ENCODE data around the gene WNT7A.
A peak's percentile ranks its signal among the peaks of the same experiment; 100 is the strongest.
"Not testable (repeated sequence)": the region's sequence is repeated elsewhere in the genome, so short reads cannot be mapped to it uniquely, and the experiment has no call there.

Gene WNT7A

GRCh38 chr3:13866041-13866965, 13.6 kb downstream of the WNT7A start:
- peak overlapping the region; percentile 34 to 48 for H3K4me3 Mint-ChIP-seq
- peaks cover 2% of the 10 kb centered on the region for H3K36me3 Mint-ChIP-seq (ENCODE audit: insufficient read depth)
- H3K4me1 Mint-ChIP-seq (ENCODE audit: low read depth in 2 of 2) = peaks cover 14 to 22% of the 10 kb centered on the region in 2 donors
- H3K27ac Mint-ChIP-seq = peak overlapping the region; percentile 44 to 63
- H3K9me3 Mint-ChIP-seq = peaks cover 0 to under 1% of the 10 kb centered on the region in 2 donors
- DNase-seq (peak in 2 of 3 experiments; percentile 11 to 16), ATAC-seq (replicated peaks) (peak; percentile 79)
- H3K27me3 Mint-ChIP-seq = peaks cover 27 to 35% of the 10 kb centered on the region in 2 donors

DNA sequence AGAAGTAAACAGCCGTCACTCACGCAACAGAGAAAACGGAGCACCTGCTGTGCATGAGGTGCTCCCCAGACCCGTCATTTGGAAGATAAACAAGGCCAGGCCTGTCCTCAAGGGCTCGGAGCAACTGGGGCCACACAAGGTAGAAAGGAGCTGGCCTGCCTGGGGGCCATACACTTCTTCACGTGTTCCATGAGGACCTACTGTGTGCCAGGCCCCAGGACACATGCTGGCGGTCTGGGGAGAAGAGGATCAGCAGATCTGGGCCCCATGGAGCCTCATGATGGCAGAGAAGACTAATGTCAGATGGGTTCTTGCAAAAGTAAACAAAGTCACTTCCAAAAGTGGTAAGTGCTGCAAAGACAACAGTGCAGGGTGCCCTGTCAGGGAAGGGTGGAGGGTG, 14.3 kb downstream of the WNT7A start:
- H3K27me3 Mint-ChIP-seq = peaks cover 34 to 42% of the 10 kb centered on the region in 2 donors
- peak overlapping the region; percentile 44 to 63 for H3K27ac Mint-ChIP-seq
- DNase-seq (no peak), ATAC-seq (replicated peaks) (no peak)
- H3K4me1 Mint-ChIP-seq (ENCODE audit: low read depth in 2 of 2) = peaks cover 14 to 22% of the 10 kb centered on the region in 2 donors
- peak overlapping the region in 1 of 2 donors; percentile 34 for H3K4me3 Mint-ChIP-seq
- no peaks in the 10 kb centered on the region for H3K9me3 Mint-ChIP-seq
- H3K36me3 Mint-ChIP-seq (ENCODE audit: insufficient read depth) = peaks cover 2% of the 10 kb centered on the region

- H3K27me3 Mint-ChIP-seq = peaks cover 35 to 45% of the 10 kb centered on the region in 2 donors
- peak overlapping the region in 1 of 2 donors; percentile 34 for H3K4me3 Mint-ChIP-seq
- H3K9me3 Mint-ChIP-seq = no peaks in the 10 kb centered on the region
- no peak for ATAC-seq (replicated peaks)
- peaks cover 2% of the 10 kb centered on the region for H3K36me3 Mint-ChIP-seq (ENCODE audit: insufficient read depth)
- DNase-seq = no peak
- H3K27ac Mint-ChIP-seq = peak overlapping the region in 1 of 2 donors; percentile 44
- peaks cover 14 to 22% of the 10 kb centered on the region in 2 donors for H3K4me1 Mint-ChIP-seq (ENCODE audit: low read depth in 2 of 2)
Observed at GRCh38 chr3:13865106-13865505, 14.8 kb downstream of the WNT7A start.

DNA sequence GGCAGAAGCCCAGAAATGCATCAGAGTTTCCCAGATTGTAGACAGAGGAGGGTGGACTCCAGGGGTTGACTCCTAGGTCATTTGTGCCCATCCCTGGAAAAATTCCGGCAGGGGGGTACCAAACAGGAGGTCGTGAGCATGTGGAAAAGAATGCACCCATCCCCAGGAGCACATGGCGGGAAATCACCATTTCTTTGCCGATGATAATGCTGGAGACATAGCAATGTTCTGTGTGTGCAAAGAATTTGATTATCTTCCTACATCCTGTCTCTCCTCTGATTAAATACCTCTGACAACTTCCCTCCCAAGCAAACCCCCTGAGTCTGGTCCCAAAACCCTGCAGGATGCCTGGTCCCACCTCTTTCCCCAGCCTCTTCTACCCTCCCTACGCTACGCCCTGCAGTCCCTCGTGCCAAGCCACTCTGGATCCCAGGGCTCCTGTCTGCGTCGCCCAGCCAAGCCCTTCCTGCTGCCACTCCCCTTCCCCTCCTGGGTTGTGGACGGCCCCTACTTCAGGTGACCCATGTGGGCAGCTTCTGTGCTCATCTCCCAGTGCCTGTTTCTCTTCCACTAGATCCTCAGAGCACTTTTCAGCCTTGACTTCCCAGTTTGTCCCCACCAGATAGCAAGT, 15.8 kb downstream of the WNT7A start:
- Mint-ChIP-seq H3K4me1 (ENCODE audit: low read depth in 2 of 2) (peaks cover 10 to 22% of the 10 kb centered on the region in 2 donors), H3K36me3 (ENCODE audit: insufficient read depth) (peaks cover 5% of the 10 kb centered on the region), H3K27ac (peak overlapping the region in 1 of 2 donors; percentile 44), H3K9me3 (no peaks in the 10 kb centered on the region), H3K27me3 (peaks cover 35 to 54% of the 10 kb centered on the region in 2 donors), H3K4me3 (no peak overlapping the region)
- ATAC-seq (replicated peaks) (no peak), DNase-seq (no peak)

DNA sequence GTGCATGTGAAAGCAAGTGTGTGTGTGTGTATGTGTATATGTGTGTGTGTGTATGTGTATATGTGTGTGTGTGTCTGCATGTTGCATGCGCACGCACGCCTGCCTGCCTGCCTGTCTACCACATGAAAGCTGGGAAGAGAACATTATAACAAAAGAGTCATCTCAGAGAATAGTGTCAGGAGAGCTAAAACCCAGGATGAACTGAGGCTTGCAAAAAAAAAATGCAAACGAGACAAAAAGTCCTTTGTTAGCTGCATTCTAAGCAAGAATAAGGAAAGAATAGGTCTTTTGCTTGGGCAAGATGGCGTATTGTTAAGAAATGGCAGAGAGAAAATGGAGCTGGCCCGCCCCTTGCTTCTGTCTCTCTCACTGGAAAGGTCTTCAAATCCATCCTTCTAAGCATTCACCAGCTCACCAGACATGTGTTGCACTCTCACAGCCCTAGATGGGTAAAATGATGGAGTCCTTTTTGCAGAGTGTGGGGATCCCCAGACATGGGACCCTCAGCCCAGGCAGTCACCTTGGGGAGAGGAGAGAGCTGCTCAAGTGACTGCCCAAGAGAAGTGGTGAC, 16.4 kb downstream of the WNT7A start:
- Mint-ChIP-seq H3K36me3 (ENCODE audit: insufficient read depth) (peaks cover 5% of the 10 kb centered on the region), H3K27ac (no peak overlapping the region), H3K4me3 (no peak overlapping the region), H3K4me1 (ENCODE audit: low read depth in 2 of 2) (peaks cover 10 to 22% of the 10 kb centered on the region in 2 donors), H3K27me3 (peaks cover 35 to 60% of the 10 kb centered on the region in 2 donors), H3K9me3 (no peaks in the 10 kb centered on the region)
- ATAC-seq (replicated peaks) = no peak
- no peak for DNase-seq

GRCh38 chr3:13861461-13861860, 18.4 kb downstream of the WNT7A start:
- Mint-ChIP-seq H3K4me3 (no peak overlapping the region), H3K27ac (no peak overlapping the region), H3K36me3 (ENCODE audit: insufficient read depth) (peaks cover 2% of the 10 kb centered on the region), H3K9me3 (no peaks in the 10 kb centered on the region), H3K4me1 (ENCODE audit: low read depth in 2 of 2) (peaks cover 6 to 13% of the 10 kb centered on the region in 2 donors), H3K27me3 (peaks cover 52 to 78% of the 10 kb centered on the region in 2 donors)
- no peak for DNase-seq
- ATAC-seq (replicated peaks) = no peak

DNA sequence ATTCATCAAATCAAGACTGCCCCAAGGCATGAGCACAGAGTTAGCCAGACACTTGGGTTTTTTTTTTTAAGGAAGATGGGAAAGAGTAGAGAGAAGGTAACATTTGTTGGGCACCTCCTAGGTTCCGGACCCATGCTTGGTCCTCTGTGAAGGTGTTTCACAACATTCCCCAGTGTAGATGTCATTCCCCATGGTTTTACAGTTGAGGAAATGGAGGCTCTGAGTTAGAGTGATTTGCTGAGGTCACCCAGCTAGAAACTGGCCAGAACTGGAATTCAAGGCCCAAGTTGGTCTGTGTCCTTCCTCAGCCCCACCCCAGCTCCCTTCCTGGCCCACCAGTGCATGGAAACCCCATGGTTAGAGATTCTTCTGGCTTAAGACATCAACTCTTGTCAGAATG, 19.9 kb downstream of the WNT7A start:
- H3K9me3 Mint-ChIP-seq = no peaks in the 10 kb centered on the region
- H3K4me1 Mint-ChIP-seq (ENCODE audit: low read depth in 2 of 2) = no peaks in the 10 kb centered on the region
- no peak for ATAC-seq (replicated peaks)
- no peak overlapping the region for H3K27ac Mint-ChIP-seq
- no peak overlapping the region for H3K4me3 Mint-ChIP-seq
- peaks cover 2% of the 10 kb centered on the region for H3K36me3 Mint-ChIP-seq (ENCODE audit: insufficient read depth)
- DNase-seq = no peak
- peaks cover 54 to 92% of the 10 kb centered on the region in 2 donors for H3K27me3 Mint-ChIP-seq

DNA sequence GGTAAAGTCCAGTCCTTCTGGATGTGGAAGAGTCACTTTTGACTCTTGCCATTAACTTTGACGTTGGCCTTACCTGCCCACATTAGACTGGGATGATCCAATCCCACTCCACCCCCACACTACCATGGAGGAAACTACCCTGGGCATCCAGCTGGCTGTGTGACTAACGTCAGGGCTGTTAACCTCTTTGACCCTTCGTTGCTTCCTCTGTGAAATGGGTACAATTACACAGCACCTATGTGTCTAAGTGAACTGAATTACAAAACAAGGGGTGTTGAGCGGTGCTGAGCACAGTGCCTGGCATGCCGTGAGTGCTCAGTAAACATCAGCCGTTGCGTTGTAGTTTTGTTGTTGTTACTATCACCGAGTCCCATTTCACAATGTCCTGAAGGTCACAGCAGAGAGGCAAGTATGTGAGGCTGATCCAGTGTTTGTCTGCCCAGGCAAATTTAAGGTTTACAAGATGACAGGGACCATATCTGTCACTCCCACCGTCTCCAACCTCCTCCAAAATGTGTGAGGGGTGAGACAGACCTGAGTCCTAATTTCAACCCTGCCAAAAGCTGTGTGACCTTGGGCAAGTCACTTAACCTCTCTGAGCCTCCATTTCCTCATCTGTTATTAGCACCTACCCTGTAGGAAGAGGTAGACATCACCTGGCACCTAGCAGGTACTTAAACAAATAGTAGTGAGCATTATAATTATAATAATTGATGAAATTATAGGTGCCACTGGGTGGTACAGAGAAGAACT, 20.9 kb downstream of the WNT7A start:
- H3K9me3 Mint-ChIP-seq = no peaks in the 10 kb centered on the region
- H3K27me3 Mint-ChIP-seq = peaks cover 54 to 86% of the 10 kb centered on the region in 2 donors
- peaks cover 2% of the 10 kb centered on the region for H3K36me3 Mint-ChIP-seq (ENCODE audit: insufficient read depth)
- H3K27ac Mint-ChIP-seq = no peak overlapping the region
- ATAC-seq (replicated peaks) (no peak), DNase-seq (no peak)
- no peak overlapping the region for H3K4me3 Mint-ChIP-seq
- no peaks in the 10 kb centered on the region for H3K4me1 Mint-ChIP-seq (ENCODE audit: low read depth in 2 of 2)

GRCh38 chr3:13857702-13858380, 22.0 kb downstream of the WNT7A start:
- Mint-ChIP-seq H3K27me3 (peaks cover 55 to 86% of the 10 kb centered on the region in 2 donors), H3K4me1 (ENCODE audit: low read depth in 2 of 2) (peaks cover 0 to 2% of the 10 kb centered on the region in 2 donors), H3K36me3 (ENCODE audit: insufficient read depth) (peaks cover 2% of the 10 kb centered on the region), H3K4me3 (no peak overlapping the region), H3K9me3 (no peaks in the 10 kb centered on the region), H3K27ac (no peak overlapping the region)
- ATAC-seq (replicated peaks) (no peak), DNase-seq (no peak)

GRCh38 chr3:13856628-13857027, 23.2 kb downstream of the WNT7A start:
- H3K4me1 Mint-ChIP-seq (ENCODE audit: low read depth in 2 of 2); H3K36me3 Mint-ChIP-seq (ENCODE audit: insufficient read depth); H3K9me3 Mint-ChIP-seq; DNase-seq; H3K27ac Mint-ChIP-seq; H3K4me3 Mint-ChIP-seq; ATAC-seq (replicated peaks): not testable (repeated sequence)
- peaks cover 50 to 80% of the 10 kb centered on the region in 2 donors for H3K27me3 Mint-ChIP-seq

- Mint-ChIP-seq H3K4me1 (ENCODE audit: low read depth in 2 of 2) (peaks cover 0 to 5% of the 10 kb centered on the region in 2 donors), H3K27ac (no peak overlapping the region), H3K27me3 (peaks cover 50 to 80% of the 10 kb centered on the region in 2 donors), H3K36me3 (ENCODE audit: insufficient read depth) (peaks cover 2% of the 10 kb centered on the region), H3K4me3 (no peak overlapping the region), H3K9me3 (no peaks in the 10 kb centered on the region)
- ATAC-seq (replicated peaks) = no peak
- no peak for DNase-seq
Observed at GRCh38 chr3:13856006-13856405, 23.9 kb downstream of the WNT7A start.

GRCh38 chr3:13854492-13854891, 25.4 kb downstream of the WNT7A start:
- ATAC-seq (replicated peaks) = no peak
- no peak overlapping the region for H3K4me3 Mint-ChIP-seq
- H3K27me3 Mint-ChIP-seq = peaks cover 49 to 80% of the 10 kb centered on the region in 2 donors
- peaks cover 0 to 5% of the 10 kb centered on the region in 2 donors for H3K4me1 Mint-ChIP-seq (ENCODE audit: low read depth in 2 of 2)
- no peaks in the 10 kb centered on the region for H3K9me3 Mint-ChIP-seq
- no peaks in the 10 kb centered on the region for H3K36me3 Mint-ChIP-seq (ENCODE audit: insufficient read depth)
- no peak for DNase-seq
- H3K27ac Mint-ChIP-seq = no peak overlapping the region

All from effector memory CD8-positive, alpha-beta T cell (primary cell).